Stimulated activated CD8-positive, alpha-beta memory T cell treated with anti-CD3 and anti-CD28 coated beads, Interleukin-7, amount 100 ng/mL, for 4 hours (primary cell): ENCODE results near the gene AOPEP.
"Not testable (repeated sequence)": the region's sequence is repeated elsewhere in the genome, so short reads cannot be mapped to it uniquely, and the experiment has no call there.

Experiments used
- DNase-seq, 2 donors: peaks; one replicate each; pipeline ENCODE4 v3.0.0-alpha.2; 2020; ENCODE audit warnings: low read depth in 2 of 2

The AOPEP gene

GRCh38 chr9:94817291-94818177 is 91.0 kb downstream of the AOPEP start:
- DNase-seq = no peak

- no peak for DNase-seq
Observed at GRCh38 chr9:94818178-94818541, 91.7 kb downstream of the AOPEP start.

GRCh38 chr9:94819161-94819687 is 92.7 kb downstream of the AOPEP start:
- DNase-seq = no peak

GRCh38 chr9:94821098-94821887 is 94.8 kb downstream of the AOPEP start:
- no peak for DNase-seq

- DNase-seq = no peak
Observed at GRCh38 chr9:94822273-94822672, 95.8 kb downstream of the AOPEP start.

GRCh38 chr9:94823710-94824109 is 97.2 kb downstream of the AOPEP start:
- DNase-seq = no peak

- DNase-seq = no peak
Observed at GRCh38 chr9:94824411-94824810, 97.9 kb downstream of the AOPEP start.

GRCh38 chr9:94824913-94825610 is 98.6 kb downstream of the AOPEP start:
- no peak for DNase-seq

- no peak for DNase-seq
Observed at GRCh38 chr9:94825611-94825958, 99.1 kb downstream of the AOPEP start.

- no peak for DNase-seq
Observed at GRCh38 chr9:94826044-94826443, 99.5 kb downstream of the AOPEP start.

GRCh38 chr9:94826644-94827410 is 100.3 kb downstream of the AOPEP start:
- no peak for DNase-seq

GRCh38 chr9:94827584-94828304 is 101.2 kb downstream of the AOPEP start:
- DNase-seq = no peak

- DNase-seq = no peak
Observed at GRCh38 chr9:94829380-94830070, 103.0 kb downstream of the AOPEP start.

- DNase-seq = not testable (repeated sequence)
Observed at GRCh38 chr9:94830071-94830604, 103.6 kb downstream of the AOPEP start.

GRCh38 chr9:94833802-94834201 is 107.3 kb downstream of the AOPEP start:
- DNase-seq = no peak

GRCh38 chr9:94837404-94837803 is 110.9 kb downstream of the AOPEP start:
- DNase-seq = no peak

- DNase-seq = no peak
Observed at GRCh38 chr9:94839398-94839797, 112.9 kb downstream of the AOPEP start.

GRCh38 chr9:94840738-94841137 is 114.2 kb downstream of the AOPEP start:
- DNase-seq = no peak

- DNase-seq = no peak
Observed at GRCh38 chr9:94843134-94843533, 116.6 kb downstream of the AOPEP start.

GRCh38 chr9:94846739-94847138 is 120.2 kb downstream of the AOPEP start:
- no peak for DNase-seq
